Tibial nerve (tissue), 4 donors: ENCODE results near the gene SLC5A2. TPM values are rescaled to one million over a fixed set of nuclear protein-coding genes. Genes with fewer than 3 reads are reported as not detected.
"Not testable (repeated sequence)": the region's sequence is repeated elsewhere in the genome, so short reads cannot be mapped to it uniquely, and the experiment has no call there.

Experiments used
- DNase-seq, 2 donors: peaks; one replicate each; pipeline ENCODE4 v3.0.0-alpha.2; 2019; ENCODE audit warnings: low spot score in 2 of 2
- H3K27ac ChIP-seq, 4 donors: fragments of 200-600 bp; sonication (generic) in 3 of 4; one replicate each; pipeline ENCODE4 v1.5.1; 2017 to 2019; ENCODE audit warnings: mild to moderate bottlenecking in 1 of 4
- H3K27me3 ChIP-seq, 2 donors: fragments of 200-600 bp; sonication (generic) in 1 of 2; one replicate each; pipeline versions ENCODE4 v1.5.1 to v1.6.0; 2017 to 2019
- H3K36me3 ChIP-seq, 3 donors: fragments of 200-600 bp; sonication (generic); one replicate each; pipeline ENCODE4 v1.5.1; 2018 to 2019
- H3K4me1 ChIP-seq, 4 donors: fragments of 200-600 bp; sonication (generic) in 3 of 4; one replicate each; pipeline ENCODE4 v1.5.1; 2017 to 2019
- H3K4me3 ChIP-seq, 4 donors: fragments of 200-600 bp; sonication (generic) in 3 of 4; one replicate each; pipeline ENCODE4 v1.5.1; 2017 to 2019; ENCODE audit warnings: mild to moderate bottlenecking in 1 of 4, moderate library complexity in 1 of 4
- H3K9me3 ChIP-seq, 4 donors: fragments of 200-600 bp; sonication (generic) in 3 of 4; one replicate each; pipeline ENCODE4 v1.5.1; 2017 to 2019
- CTCF ChIP-seq, 5 experiments: fragments of 200-600 bp in 3 of 5; fragments of 450-650 bp in 2 of 5; sonication (generic) in 3 of 5; IDR thresholded peaks; one replicate each; pipeline ENCODE4 v1.5.1; 2016 to 2019; ENCODE audit warnings: antibody characterized with exemption in 5 of 5, mild to moderate bottlenecking in 3 of 5, moderate library complexity in 2 of 5
- EP300 ChIP-seq, 2 donors: sonication (generic); formaldehyde crosslinking; IDR thresholded peaks; one replicate each; pipeline ENCODE4 v1.6.1; 2017; ENCODE audit warnings: antibody characterized with exemption in 2 of 2, mild to moderate bottlenecking in 1 of 2
- POLR2A ChIP-seq, 2 donors: fragments of 450-650 bp; IDR thresholded peaks; one replicate each; pipeline ENCODE4 v1.6.1; 2017; ENCODE audit warnings: antibody characterized with exemption in 2 of 2, mild to moderate bottlenecking in 2 of 2, moderate library complexity in 2 of 2
- WGBS, 2 donors: methylation state at CpG; one replicate each; pipeline ENCODE4 v1.1.5; 2018; 5-methylcytosine and 5-hydroxymethylcytosine counted together
- total RNA-seq, 4 donors: library from RNA; depleted of rRNA; stranded (reverse); fragments of >200 nt; gene quantifications; one replicate each; pipeline ENCODE4 v1.1.0, GENCODE V29; 2016

Gene SLC5A2
- not detected for total RNA-seq

- 80 to 96% methylated on average over 4 of the region's 4 CpGs for WGBS, 2 donors
- TF ChIP-seq POLR2A (IDR thresholded peaks at IDR 0.05), result no peak
- TF ChIP-seq EP300 (IDR thresholded peaks at IDR 0.05), result no peak
- TF ChIP-seq CTCF (IDR thresholded peaks at IDR 0.05), result no peak
- Histone ChIP-seq H3K27me3 (no peaks in the 10 kb centered on the region), H3K27ac (no peak within 1 kb of the TSS), H3K36me3 (peaks cover 0 to 14% (median 0%) of the 10 kb centered on the region in 3 donors), H3K4me3 (no peak within 1 kb of the TSS), H3K4me1 (peaks cover 0 to 26% (median 12%) of the 10 kb centered on the region in 4 donors), H3K9me3 (no peaks in the 10 kb centered on the region)
- DNase-seq, result no peak
Measured at GRCh38 chr16:31483081-31483480, at the start of gene SLC5A2. Gene SLC5A2 (plus strand): TSS chr16:31483123. CDS start chr16:31483137, 14 bp downstream.

GRCh38 chr16:31435341-31436220, 47.3 kb upstream of the SLC5A2 start:
- H3K27me3 ChIP-seq, result no peaks in the 10 kb centered on the region
- peaks cover 0 to 16% (median 0%) of the 10 kb centered on the region in 3 donors for H3K36me3 ChIP-seq
- TF ChIP-seq EP300 (IDR thresholded peaks at IDR 0.05) (no peak), CTCF (IDR thresholded peaks at IDR 0.05) (no peak), POLR2A (IDR thresholded peaks at IDR 0.05) (no peak)
- H3K4me3 ChIP-seq, result no peak overlapping the region
- no peaks in the 10 kb centered on the region for H3K9me3 ChIP-seq
- no peak for DNase-seq
- WGBS, 2 donors, result 92 to 93% methylated on average over 26 to 34 of the region's 47 CpGs
- H3K4me1 ChIP-seq, result no peaks in the 10 kb centered on the region
- H3K27ac ChIP-seq, result no peak overlapping the region

- Histone ChIP-seq H3K4me1 (peaks cover 0 to 5% (median 0%) of the 10 kb centered on the region in 4 donors), H3K36me3 (peaks cover 0 to 16% (median 0%) of the 10 kb centered on the region in 3 donors), H3K9me3 (no peaks in the 10 kb centered on the region), H3K4me3 (no peak overlapping the region), H3K27me3 (no peaks in the 10 kb centered on the region), H3K27ac (no peak overlapping the region)
- WGBS, 2 donors, result 90 to 91% methylated on average over 18 to 40 of the region's 44 CpGs
- TF ChIP-seq CTCF (IDR thresholded peaks at IDR 0.05) (no peak), EP300 (IDR thresholded peaks at IDR 0.05) (no peak)
- no peak for DNase-seq
Measured at GRCh38 chr16:31436221-31437045, 46.5 kb upstream of the SLC5A2 start.

GRCh38 chr16:31438414-31438813, 44.5 kb upstream of the SLC5A2 start:
- WGBS, 2 donors, result 67 to 69% methylated on average over 2 of the region's 2 CpGs
- no peak overlapping the region for H3K4me3 ChIP-seq
- H3K27ac ChIP-seq, result no peak overlapping the region
- H3K9me3 ChIP-seq, result no peaks in the 10 kb centered on the region
- peaks cover 0 to 16% (median 0%) of the 10 kb centered on the region in 3 donors for H3K36me3 ChIP-seq
- H3K27me3 ChIP-seq, result no peaks in the 10 kb centered on the region
- no peak for DNase-seq
- H3K4me1 ChIP-seq, result peaks cover 0 to 19% (median 0%) of the 10 kb centered on the region in 4 donors
- TF ChIP-seq EP300 (IDR thresholded peaks at IDR 0.05), result no peak
- TF ChIP-seq CTCF (IDR thresholded peaks at IDR 0.05), result no peak
- no peak for TF ChIP-seq POLR2A (IDR thresholded peaks at IDR 0.05)

- Histone ChIP-seq H3K36me3 (peaks cover 0 to 16% (median 0%) of the 10 kb centered on the region in 3 donors), H3K4me1 (peaks cover 0 to 19% (median 0%) of the 10 kb centered on the region in 4 donors)
- not testable (repeated sequence) for H3K27ac ChIP-seq, H3K9me3 ChIP-seq, H3K4me3 ChIP-seq, H3K27me3 ChIP-seq, DNase-seq
- 60 to 63% methylated on average over 4 of the region's 4 CpGs for WGBS, 2 donors
Measured at GRCh38 chr16:31439023-31439422, 43.9 kb upstream of the SLC5A2 start.
